Measurements from ENCODE around the gene RICTOR. TPM values are rescaled to one million over a fixed set of nuclear protein-coding genes. Genes with fewer than 3 reads are reported as not detected.

RICTOR gene
- polyA plus RNA-seq, 3 donors, result 3.5 to 12.8 (median 7.0) TPM

DNA sequence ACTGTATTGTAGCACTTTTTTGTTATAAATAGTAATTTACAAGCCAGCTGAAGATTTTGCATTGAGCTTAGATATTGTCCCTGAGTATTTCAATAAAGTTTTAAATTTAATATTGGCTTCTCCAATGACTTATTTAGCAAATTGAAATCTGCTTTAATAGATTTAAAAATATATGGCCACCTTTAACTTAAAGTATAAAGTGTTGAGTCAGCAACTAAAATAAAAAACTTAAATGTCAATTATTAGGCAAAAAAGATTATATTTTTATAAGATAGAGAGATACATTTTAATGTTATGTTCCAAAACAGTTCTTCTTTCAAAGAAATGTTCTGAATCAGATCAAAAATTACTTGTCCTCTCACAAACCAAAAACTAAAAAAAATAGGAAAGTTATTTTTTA is 167.7 kb downstream of the RICTOR start:
- no peaks in the 10 kb centered on the region for H3K36me3 ChIP-seq (replicated peaks in 1 of 2; ENCODE audit: control insufficient read depth in 1 of 2, insufficient read depth in 2 of 2, low read length in 2 of 2)
- H3K27ac ChIP-seq (ENCODE audit: low read depth in 1 of 2, low read length in 2 of 2), result no peak overlapping the region
- TF ChIP-seq, protein P1, sequence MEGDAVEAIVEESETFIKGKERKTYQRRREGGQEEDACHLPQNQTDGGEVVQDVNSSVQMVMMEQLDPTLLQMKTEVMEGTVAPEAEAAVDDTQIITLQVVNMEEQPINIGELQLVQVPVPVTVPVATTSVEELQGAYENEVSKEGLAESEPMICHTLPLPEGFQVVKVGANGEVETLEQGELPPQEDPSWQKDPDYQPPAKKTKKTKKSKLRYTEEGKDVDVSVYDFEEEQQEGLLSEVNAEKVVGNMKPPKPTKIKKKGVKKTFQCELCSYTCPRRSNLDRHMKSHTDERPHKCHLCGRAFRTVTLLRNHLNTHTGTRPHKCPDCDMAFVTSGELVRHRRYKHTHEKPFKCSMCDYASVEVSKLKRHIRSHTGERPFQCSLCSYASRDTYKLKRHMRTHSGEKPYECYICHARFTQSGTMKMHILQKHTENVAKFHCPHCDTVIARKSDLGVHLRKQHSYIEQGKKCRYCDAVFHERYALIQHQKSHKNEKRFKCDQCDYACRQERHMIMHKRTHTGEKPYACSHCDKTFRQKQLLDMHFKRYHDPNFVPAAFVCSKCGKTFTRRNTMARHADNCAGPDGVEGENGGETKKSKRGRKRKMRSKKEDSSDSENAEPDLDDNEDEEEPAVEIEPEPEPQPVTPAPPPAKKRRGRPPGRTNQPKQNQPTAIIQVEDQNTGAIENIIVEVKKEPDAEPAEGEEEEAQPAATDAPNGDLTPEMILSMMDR (IDR thresholded peaks at IDR 0.05), result no peak
- no peak overlapping the region for H2AFZ ChIP-seq (ENCODE audit: insufficient read depth, low read depth, low read length, poor library complexity, severe bottlenecking)
- peaks cover 9 to 26% (median 21%) of the 10 kb centered on the region in 7 donors for H3K9me3 Mint-ChIP-seq
- H3K27me3 ChIP-seq (ENCODE audit: control insufficient read depth in 2 of 2, insufficient read depth in 2 of 2, low read length in 2 of 2), result no peaks in the 10 kb centered on the region
- H3K9ac ChIP-seq (ENCODE audit: insufficient read depth, low read length, poor library complexity, severe bottlenecking), result no peak overlapping the region
- no peaks in the 10 kb centered on the region for H3K4me1 ChIP-seq (ENCODE audit: control insufficient read depth in 1 of 2, insufficient read depth in 2 of 2, low read length in 2 of 2)
- H3K4me3 Mint-ChIP-seq, result no peak overlapping the region
- H3K36me3 Mint-ChIP-seq, result no peaks in the 10 kb centered on the region
- peaks cover 4 to 10% (median 10%) of the 10 kb centered on the region in 3 donors for H3K27me3 Mint-ChIP-seq (ENCODE audit: low read depth in 3 of 3)
- no peak overlapping the region for H3K4me2 ChIP-seq (replicated peaks; ENCODE audit: extremely low read depth, low read length, poor library complexity, severe bottlenecking)
- H3K9me3 ChIP-seq (replicated peaks in 1 of 2; ENCODE audit: control insufficient read depth in 1 of 2, insufficient read depth in 1 of 2, low read length in 2 of 2), result peaks cover 9 to 19% of the 10 kb centered on the region in 2 donors
- intact Hi-C loops (cut with micrococcal nuclease), result no loop called here
- no peak overlapping the region for H3K4me3 ChIP-seq (replicated peaks in 1 of 3; ENCODE audit: low read depth in 2 of 3, low read length in 3 of 3)
- no peak for DNase-seq
- no peaks in the 10 kb centered on the region for H4K20me1 ChIP-seq (ENCODE audit: insufficient read depth, low read length)
- no peak overlapping the region for H3K27ac Mint-ChIP-seq
- no peaks in the 10 kb centered on the region for H3K4me1 Mint-ChIP-seq
- no peaks in the 10 kb centered on the region for H3K79me2 ChIP-seq (ENCODE audit: insufficient read depth, low read length)

DNA sequence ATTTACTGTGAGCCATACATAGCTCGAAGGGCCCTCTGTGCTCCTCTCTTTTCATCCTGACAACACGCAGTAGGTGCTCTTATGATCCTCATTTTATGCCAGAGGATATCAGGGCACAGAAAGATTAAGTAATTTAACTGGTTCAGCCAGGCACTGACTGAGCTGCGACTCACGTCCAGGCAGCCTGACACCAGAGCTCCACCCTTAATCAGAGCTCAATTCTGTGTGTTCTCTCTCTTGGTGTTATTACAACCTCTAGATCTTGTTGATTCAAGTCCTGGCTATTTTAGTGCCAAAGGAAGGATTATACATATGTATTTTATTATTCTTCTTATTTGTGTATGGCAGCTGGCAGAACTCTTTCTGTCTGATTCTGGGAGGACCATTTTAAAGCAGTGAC is 168.7 kb downstream of the RICTOR start:
- Histone ChIP-seq H3K9ac (ENCODE audit: insufficient read depth, low read length, poor library complexity, severe bottlenecking) (no peak overlapping the region), H3K27me3 (ENCODE audit: control insufficient read depth in 2 of 2, insufficient read depth in 2 of 2, low read length in 2 of 2) (no peaks in the 10 kb centered on the region), H3K36me3 (replicated peaks in 1 of 2; ENCODE audit: control insufficient read depth in 1 of 2, insufficient read depth in 2 of 2, low read length in 2 of 2) (no peaks in the 10 kb centered on the region), H4K20me1 (ENCODE audit: insufficient read depth, low read length) (no peaks in the 10 kb centered on the region), H3K9me3 (replicated peaks in 1 of 2; ENCODE audit: control insufficient read depth in 1 of 2, insufficient read depth in 1 of 2, low read length in 2 of 2) (peaks cover 9 to 16% of the 10 kb centered on the region in 2 donors), H3K4me2 (replicated peaks; ENCODE audit: extremely low read depth, low read length, poor library complexity, severe bottlenecking) (no peak overlapping the region), H3K27ac (ENCODE audit: low read depth in 1 of 2, low read length in 2 of 2) (no peak overlapping the region), H3K4me3 (replicated peaks in 1 of 3; ENCODE audit: low read depth in 2 of 3, low read length in 3 of 3) (no peak overlapping the region), H3K79me2 (ENCODE audit: insufficient read depth, low read length) (no peaks in the 10 kb centered on the region), H3K4me1 (ENCODE audit: control insufficient read depth in 1 of 2, insufficient read depth in 2 of 2, low read length in 2 of 2) (no peaks in the 10 kb centered on the region), H2AFZ (ENCODE audit: insufficient read depth, low read depth, low read length, poor library complexity, severe bottlenecking) (no peak overlapping the region)
- WGBS (ENCODE audit: insufficient coverage), result 79% methylated on average over 2 of the region's 4 CpGs
- TF ChIP-seq, protein P1 (IDR thresholded peaks at IDR 0.05), result no peak
- H3K4me3 Mint-ChIP-seq, result no peak overlapping the region
- H3K4me1 Mint-ChIP-seq, result no peaks in the 10 kb centered on the region
- H3K27ac Mint-ChIP-seq, result no peak overlapping the region
- H3K27me3 Mint-ChIP-seq (ENCODE audit: low read depth in 3 of 3), result peaks cover 4 to 10% (median 6%) of the 10 kb centered on the region in 3 donors
- intact Hi-C loops (cut with micrococcal nuclease), result no loop called here
- H3K36me3 Mint-ChIP-seq, result no peaks in the 10 kb centered on the region
- H3K9me3 Mint-ChIP-seq, result peaks cover 7 to 23% (median 14%) of the 10 kb centered on the region in 7 donors
- no peak for DNase-seq

Data from CD14-positive monocyte (primary cell).